ENCODE data around the gene VWA1. TPM values are rescaled to one million over a fixed set of nuclear protein-coding genes. Genes with fewer than 3 reads are reported as not detected.
A peak's percentile ranks its signal among the peaks of the same experiment; 100 is the strongest.

Gene VWA1
- total and polyA plus RNA-seq, 2 experiments from 2014 or later: 7.2 to 31.5 TPM

DNA sequence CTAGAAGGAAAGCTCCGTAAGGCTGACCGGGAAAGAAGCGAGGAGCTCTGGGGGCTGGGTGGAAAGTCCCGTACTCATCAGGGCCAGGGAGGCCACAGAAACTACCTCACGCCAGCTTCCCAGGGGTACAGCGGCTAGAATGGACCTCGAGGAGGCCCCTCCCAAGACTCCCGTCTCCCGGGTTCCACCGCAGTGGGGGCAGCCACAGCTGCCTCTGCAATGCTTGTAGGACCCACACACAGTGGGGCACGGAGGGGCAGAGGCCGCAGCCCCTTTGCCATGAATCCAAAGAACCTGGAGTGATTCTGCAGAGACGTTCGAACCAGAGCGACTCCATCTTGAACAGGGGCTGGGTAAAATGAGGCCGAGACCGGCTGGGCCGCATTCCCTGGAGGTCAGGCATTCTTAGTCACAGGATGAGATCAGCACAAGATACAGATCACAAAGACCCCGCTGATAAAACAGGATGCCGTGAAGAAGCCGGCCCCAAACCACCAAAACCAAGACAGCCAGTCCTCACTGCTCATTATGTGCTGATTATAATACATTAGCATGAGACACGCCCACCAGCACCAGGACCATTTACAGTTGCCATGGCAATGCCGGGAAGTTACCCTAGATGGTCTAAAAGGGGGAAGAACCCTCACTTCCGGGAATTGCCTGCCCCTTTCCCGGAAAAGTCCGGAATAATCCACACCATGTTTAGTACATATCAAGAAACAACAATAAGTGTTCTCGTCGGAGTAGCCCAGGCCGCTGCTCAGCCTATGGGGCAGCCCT is 12.8 kb upstream of the VWA1 start (continued):
- TF ChIP-seq, protein P1, sequence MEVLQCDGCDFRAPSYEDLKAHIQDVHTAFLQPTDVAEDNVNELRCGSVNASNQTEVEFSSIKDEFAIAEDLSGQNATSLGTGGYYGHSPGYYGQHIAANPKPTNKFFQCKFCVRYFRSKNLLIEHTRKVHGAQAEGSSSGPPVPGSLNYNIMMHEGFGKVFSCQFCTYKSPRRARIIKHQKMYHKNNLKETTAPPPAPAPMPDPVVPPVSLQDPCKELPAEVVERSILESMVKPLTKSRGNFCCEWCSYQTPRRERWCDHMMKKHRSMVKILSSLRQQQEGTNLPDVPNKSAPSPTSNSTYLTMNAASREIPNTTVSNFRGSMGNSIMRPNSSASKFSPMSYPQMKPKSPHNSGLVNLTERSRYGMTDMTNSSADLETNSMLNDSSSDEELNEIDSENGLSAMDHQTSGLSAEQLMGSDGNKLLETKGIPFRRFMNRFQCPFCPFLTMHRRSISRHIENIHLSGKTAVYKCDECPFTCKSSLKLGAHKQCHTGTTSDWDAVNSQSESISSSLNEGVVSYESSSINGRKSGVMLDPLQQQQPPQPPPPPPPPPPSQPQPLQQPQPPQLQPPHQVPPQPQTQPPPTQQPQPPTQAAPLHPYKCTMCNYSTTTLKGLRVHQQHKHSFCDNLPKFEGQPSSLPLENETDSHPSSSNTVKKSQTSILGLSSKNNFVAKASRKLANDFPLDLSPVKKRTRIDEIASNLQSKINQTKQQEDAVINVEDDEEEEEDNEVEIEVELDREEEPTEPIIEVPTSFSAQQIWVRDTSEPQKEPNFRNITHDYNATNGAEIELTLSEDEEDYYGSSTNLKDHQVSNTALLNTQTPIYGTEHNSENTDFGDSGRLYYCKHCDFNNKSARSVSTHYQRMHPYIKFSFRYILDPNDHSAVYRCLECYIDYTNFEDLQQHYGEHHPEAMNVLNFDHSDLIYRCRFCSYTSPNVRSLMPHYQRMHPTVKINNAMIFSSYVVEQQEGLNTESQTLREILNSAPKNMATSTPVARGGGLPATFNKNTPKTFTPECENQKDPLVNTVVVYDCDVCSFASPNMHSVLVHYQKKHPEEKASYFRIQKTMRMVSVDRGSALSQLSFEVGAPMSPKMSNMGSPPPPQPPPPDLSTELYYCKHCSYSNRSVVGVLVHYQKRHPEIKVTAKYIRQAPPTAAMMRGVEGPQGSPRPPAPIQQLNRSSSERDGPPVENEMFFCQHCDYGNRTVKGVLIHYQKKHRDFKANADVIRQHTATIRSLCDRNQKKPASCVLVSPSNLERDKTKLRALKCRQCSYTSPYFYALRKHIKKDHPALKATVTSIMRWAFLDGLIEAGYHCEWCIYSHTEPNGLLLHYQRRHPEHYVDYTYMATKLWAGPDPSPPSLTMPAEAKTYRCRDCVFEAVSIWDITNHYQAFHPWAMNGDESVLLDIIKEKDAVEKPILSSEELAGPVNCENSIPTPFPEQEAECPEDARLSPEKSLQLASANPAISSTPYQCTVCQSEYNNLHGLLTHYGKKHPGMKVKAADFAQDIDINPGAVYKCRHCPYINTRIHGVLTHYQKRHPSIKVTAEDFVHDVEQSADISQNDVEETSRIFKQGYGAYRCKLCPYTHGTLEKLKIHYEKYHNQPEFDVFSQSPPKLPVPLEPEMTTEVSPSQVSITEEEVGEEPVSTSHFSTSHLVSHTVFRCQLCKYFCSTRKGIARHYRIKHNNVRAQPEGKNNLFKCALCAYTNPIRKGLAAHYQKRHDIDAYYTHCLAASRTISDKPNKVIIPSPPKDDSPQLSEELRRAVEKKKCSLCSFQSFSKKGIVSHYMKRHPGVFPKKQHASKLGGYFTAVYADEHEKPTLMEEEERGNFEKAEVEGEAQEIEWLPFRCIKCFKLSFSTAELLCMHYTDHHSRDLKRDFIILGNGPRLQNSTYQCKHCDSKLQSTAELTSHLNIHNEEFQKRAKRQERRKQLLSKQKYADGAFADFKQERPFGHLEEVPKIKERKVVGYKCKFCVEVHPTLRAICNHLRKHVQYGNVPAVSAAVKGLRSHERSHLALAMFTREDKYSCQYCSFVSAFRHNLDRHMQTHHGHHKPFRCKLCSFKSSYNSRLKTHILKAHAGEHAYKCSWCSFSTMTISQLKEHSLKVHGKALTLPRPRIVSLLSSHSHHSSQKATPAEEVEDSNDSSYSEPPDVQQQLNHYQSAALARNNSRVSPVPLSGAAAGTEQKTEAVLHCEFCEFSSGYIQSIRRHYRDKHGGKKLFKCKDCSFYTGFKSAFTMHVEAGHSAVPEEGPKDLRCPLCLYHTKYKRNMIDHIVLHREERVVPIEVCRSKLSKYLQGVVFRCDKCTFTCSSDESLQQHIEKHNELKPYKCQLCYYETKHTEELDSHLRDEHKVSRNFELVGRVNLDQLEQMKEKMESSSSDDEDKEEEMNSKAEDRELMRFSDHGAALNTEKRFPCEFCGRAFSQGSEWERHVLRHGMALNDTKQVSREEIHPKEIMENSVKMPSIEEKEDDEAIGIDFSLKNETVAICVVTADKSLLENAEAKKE (CRISPR knock-in tag; IDR thresholded peaks at IDR 0.05): no peak
- TF ChIP-seq, protein P2, sequence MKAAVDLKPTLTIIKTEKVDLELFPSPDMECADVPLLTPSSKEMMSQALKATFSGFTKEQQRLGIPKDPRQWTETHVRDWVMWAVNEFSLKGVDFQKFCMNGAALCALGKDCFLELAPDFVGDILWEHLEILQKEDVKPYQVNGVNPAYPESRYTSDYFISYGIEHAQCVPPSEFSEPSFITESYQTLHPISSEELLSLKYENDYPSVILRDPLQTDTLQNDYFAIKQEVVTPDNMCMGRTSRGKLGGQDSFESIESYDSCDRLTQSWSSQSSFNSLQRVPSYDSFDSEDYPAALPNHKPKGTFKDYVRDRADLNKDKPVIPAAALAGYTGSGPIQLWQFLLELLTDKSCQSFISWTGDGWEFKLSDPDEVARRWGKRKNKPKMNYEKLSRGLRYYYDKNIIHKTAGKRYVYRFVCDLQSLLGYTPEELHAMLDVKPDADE (IDR thresholded peaks at IDR 0.05): no peak
- peak; percentile 97 for TF ChIP-seq ZNF114 (CRISPR knock-in tag; IDR thresholded peaks at IDR 0.05)
- TF ChIP-seq CREB1 (CRISPR knock-in tag; IDR thresholded peaks at IDR 0.05; ENCODE audit: low read depth): peak; percentile 50; the same call in 1 of the 2 replicates

DNA sequence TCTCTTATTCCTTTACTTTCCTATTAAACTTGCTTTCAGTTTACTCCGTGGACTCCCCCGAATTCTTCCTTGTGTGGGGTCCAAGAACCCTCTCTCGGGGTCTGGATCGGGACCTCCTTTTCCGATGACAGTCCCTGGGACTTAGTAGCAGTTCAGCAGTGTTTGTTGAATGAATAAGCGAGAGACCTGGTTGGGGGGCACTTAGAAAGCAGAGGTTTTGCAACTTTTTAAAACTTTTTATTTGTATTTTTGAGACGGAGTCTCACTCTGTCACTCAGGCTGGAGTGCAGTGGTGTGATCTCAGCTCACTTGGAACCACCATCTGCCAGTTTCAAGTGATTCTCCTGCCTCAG is 12.3 kb upstream of the VWA1 start:
- Histone ChIP-seq H3K36me3 (ENCODE audit: insufficient read depth) (no peaks in the 10 kb centered on the region), H4K20me1 (replicated peaks; ENCODE audit: insufficient read depth) (no peaks in the 10 kb centered on the region), H3K4me2 (no peak overlapping the region), H3F3A (replicated peaks; ENCODE audit: low read depth) (peaks cover 16% of the 10 kb centered on the region; the same call in 1 of the 2 replicates), H3K4me1 (ENCODE audit: insufficient read depth) (peaks cover 31% of the 10 kb centered on the region), H2AFZ (no peak overlapping the region), H3K9me2 (ENCODE audit: insufficient read depth) (no peaks in the 10 kb centered on the region), H3K27me3 (ENCODE audit: insufficient read depth) (0 out of 2 replicates have a peak, but pooled peaks cover 2% of the 10 kb centered on the region), H3K4me3 (no peak overlapping the region), H3K79me2 (replicated peaks; ENCODE audit: insufficient read depth) (no peaks in the 10 kb centered on the region), H3K27ac (ENCODE audit: low read depth) (no peak overlapping the region)
- DNase-seq (ENCODE audit: low spot score): no peak
- Mint-ChIP-seq H3K9me3 (no peaks in the 10 kb centered on the region; the same call in 1 of the 3 replicates), H3K4me1 (peaks cover 28% of the 10 kb centered on the region), H3K27me3 (ENCODE audit: insufficient read depth, low read depth, poor library complexity) (peaks cover 13% of the 10 kb centered on the region), H3K27ac (no peak overlapping the region), H3K36me3 (ENCODE audit: low read depth) (no peaks in the 10 kb centered on the region; the same call in 1 of the 3 replicates), H3K4me3 (no peak overlapping the region)
- no peak for ATAC-seq
- TF ChIP-seq, protein P1 (CRISPR knock-in tag; IDR thresholded peaks at IDR 0.05): no peak
- TF ChIP-seq, protein P3, sequence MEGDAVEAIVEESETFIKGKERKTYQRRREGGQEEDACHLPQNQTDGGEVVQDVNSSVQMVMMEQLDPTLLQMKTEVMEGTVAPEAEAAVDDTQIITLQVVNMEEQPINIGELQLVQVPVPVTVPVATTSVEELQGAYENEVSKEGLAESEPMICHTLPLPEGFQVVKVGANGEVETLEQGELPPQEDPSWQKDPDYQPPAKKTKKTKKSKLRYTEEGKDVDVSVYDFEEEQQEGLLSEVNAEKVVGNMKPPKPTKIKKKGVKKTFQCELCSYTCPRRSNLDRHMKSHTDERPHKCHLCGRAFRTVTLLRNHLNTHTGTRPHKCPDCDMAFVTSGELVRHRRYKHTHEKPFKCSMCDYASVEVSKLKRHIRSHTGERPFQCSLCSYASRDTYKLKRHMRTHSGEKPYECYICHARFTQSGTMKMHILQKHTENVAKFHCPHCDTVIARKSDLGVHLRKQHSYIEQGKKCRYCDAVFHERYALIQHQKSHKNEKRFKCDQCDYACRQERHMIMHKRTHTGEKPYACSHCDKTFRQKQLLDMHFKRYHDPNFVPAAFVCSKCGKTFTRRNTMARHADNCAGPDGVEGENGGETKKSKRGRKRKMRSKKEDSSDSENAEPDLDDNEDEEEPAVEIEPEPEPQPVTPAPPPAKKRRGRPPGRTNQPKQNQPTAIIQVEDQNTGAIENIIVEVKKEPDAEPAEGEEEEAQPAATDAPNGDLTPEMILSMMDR (conservative IDR thresholded peaks at IDR 0.05; ENCODE audit: low read depth in 2 of 2): no peak
